ENCODE results near the gene SUMF1. TPM values are rescaled to one million over a fixed set of nuclear protein-coding genes. Genes with fewer than 3 reads are reported as not detected.

The SUMF1 gene
- total and polyA plus RNA-seq, 4 donors = 13.0 to 34.2 (median 23.5) TPM

DNA sequence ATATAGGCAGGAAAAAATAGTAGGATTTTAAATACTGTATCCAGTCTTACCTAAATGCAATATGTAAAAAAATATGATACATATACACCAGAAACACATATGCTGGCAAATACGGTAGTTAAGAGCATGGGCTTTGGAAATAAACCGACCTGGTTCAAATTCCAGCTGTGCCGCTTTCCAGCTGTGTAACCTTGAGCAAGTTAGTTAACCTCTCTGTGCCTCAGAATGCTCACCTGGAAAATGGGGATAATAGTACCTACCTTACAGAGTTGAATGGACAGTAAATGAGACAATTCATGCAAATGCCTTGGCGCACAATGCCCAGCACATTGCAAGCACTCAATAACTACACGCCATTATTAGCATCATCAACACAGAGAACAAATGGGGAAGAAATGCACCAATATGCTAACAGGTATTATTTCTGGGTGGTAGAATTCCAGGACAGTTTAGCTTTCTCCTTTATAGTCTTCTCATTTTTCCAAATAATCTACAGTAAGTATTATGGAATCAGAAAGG lies 50.6 kb downstream of the SUMF1 start:
- Histone ChIP-seq H3K9ac (ENCODE audit: low read depth in 1 of 2, low read length in 2 of 2) (no peak overlapping the region), H3K27me3 (ENCODE audit: control insufficient read depth in 4 of 4, insufficient read depth in 4 of 4, low read length in 3 of 4) (no peaks in the 10 kb centered on the region), H3K36me3 (ENCODE audit: control insufficient read depth in 4 of 4, insufficient read depth in 3 of 4, low read depth in 1 of 4, low read length in 3 of 4) (peaks cover 7 to 10% (median 8%) of the 10 kb centered on the region in 4 donors), H3K27ac (ENCODE audit: low read depth in 1 of 2, low read length in 2 of 2) (no peak overlapping the region), H3K9me3 (ENCODE audit: control insufficient read depth in 4 of 4, low read length in 3 of 4) (no peaks in the 10 kb centered on the region), H3K4me1 (ENCODE audit: control insufficient read depth in 4 of 4, insufficient read depth in 4 of 4, low read length in 3 of 4) (no peaks in the 10 kb centered on the region), H3K4me3 (ENCODE audit: low read depth in 1 of 3, low read length in 3 of 3) (no peak overlapping the region)
- TF ChIP-seq RAD21 (IDR thresholded peaks at IDR 0.05) (no peak), FOXA1 (IDR thresholded peaks at IDR 0.05) (no peak), NR2F2 (IDR thresholded peaks at IDR 0.05) (no peak), JUND (IDR thresholded peaks at IDR 0.05) (no peak), RXRA (IDR thresholded peaks at IDR 0.05) (no peak), FOXA2 (IDR thresholded peaks at IDR 0.05) (no peak), EGR1 (IDR thresholded peaks at IDR 0.05; ENCODE audit: low read depth in 2 of 2) (no peak), YY1 (IDR thresholded peaks at IDR 0.05) (no peak), SP1 (IDR thresholded peaks at IDR 0.05) (no peak), TAF1 (conservative IDR thresholded peaks at IDR 0.05) (no peak), HNF4G (IDR thresholded peaks at IDR 0.05) (no peak)
- TF ChIP-seq, protein P1, sequence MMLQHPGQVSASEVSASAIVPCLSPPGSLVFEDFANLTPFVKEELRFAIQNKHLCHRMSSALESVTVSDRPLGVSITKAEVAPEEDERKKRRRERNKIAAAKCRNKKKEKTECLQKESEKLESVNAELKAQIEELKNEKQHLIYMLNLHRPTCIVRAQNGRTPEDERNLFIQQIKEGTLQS (IDR thresholded peaks at IDR 0.05) = no peak
- TF ChIP-seq, protein P2, sequence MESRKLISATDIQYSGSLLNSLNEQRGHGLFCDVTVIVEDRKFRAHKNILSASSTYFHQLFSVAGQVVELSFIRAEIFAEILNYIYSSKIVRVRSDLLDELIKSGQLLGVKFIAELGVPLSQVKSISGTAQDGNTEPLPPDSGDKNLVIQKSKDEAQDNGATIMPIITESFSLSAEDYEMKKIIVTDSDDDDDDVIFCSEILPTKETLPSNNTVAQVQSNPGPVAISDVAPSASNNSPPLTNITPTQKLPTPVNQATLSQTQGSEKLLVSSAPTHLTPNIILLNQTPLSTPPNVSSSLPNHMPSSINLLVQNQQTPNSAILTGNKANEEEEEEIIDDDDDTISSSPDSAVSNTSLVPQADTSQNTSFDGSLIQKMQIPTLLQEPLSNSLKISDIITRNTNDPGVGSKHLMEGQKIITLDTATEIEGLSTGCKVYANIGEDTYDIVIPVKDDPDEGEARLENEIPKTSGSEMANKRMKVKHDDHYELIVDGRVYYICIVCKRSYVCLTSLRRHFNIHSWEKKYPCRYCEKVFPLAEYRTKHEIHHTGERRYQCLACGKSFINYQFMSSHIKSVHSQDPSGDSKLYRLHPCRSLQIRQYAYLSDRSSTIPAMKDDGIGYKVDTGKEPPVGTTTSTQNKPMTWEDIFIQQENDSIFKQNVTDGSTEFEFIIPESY (IDR thresholded peaks at IDR 0.05) = no peak
- TF ChIP-seq, protein P3, sequence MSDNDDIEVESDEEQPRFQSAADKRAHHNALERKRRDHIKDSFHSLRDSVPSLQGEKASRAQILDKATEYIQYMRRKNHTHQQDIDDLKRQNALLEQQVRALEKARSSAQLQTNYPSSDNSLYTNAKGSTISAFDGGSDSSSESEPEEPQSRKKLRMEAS (IDR thresholded peaks at IDR 0.05) = no peak
- TF ChIP-seq, protein P4, sequence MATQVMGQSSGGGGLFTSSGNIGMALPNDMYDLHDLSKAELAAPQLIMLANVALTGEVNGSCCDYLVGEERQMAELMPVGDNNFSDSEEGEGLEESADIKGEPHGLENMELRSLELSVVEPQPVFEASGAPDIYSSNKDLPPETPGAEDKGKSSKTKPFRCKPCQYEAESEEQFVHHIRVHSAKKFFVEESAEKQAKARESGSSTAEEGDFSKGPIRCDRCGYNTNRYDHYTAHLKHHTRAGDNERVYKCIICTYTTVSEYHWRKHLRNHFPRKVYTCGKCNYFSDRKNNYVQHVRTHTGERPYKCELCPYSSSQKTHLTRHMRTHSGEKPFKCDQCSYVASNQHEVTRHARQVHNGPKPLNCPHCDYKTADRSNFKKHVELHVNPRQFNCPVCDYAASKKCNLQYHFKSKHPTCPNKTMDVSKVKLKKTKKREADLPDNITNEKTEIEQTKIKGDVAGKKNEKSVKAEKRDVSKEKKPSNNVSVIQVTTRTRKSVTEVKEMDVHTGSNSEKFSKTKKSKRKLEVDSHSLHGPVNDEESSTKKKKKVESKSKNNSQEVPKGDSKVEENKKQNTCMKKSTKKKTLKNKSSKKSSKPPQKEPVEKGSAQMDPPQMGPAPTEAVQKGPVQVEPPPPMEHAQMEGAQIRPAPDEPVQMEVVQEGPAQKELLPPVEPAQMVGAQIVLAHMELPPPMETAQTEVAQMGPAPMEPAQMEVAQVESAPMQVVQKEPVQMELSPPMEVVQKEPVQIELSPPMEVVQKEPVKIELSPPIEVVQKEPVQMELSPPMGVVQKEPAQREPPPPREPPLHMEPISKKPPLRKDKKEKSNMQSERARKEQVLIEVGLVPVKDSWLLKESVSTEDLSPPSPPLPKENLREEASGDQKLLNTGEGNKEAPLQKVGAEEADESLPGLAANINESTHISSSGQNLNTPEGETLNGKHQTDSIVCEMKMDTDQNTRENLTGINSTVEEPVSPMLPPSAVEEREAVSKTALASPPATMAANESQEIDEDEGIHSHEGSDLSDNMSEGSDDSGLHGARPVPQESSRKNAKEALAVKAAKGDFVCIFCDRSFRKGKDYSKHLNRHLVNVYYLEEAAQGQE (IDR thresholded peaks at IDR 0.05) = no peak
- 78% methylated on average over 5 of the region's 5 CpGs for WGBS
- no peak for DNase-seq (ENCODE audit: low spot score)

DNA sequence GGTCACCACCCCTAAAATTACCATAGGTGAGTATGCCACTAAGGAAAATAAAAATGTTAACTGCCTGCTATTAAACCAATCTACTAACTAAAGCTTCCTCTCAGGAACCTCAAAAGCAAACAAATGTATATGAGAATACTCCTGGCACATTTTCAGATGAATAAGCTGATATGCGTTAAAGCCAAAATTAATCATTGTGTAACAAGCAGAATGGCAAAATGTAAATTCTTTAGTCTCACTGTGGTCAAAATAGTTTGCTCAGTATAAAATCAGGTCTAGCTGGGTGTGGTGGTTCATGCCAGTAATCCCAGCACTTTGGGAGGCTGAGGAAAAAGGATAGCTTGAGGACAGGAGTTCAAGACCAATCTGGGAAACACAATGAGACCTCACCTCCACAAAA lies 53.6 kb downstream of the SUMF1 start:
- peaks cover 7 to 19% (median 18%) of the 10 kb centered on the region in 4 donors for H3K36me3 ChIP-seq (ENCODE audit: control insufficient read depth in 4 of 4, insufficient read depth in 3 of 4, low read depth in 1 of 4, low read length in 3 of 4)
- TF ChIP-seq, protein P1 (IDR thresholded peaks at IDR 0.05) = no peak
- TF ChIP-seq JUND (IDR thresholded peaks at IDR 0.05) (no peak), YY1 (IDR thresholded peaks at IDR 0.05) (no peak), EGR1 (IDR thresholded peaks at IDR 0.05; ENCODE audit: low read depth in 2 of 2) (no peak), RAD21 (IDR thresholded peaks at IDR 0.05) (no peak), SP1 (IDR thresholded peaks at IDR 0.05) (no peak), HNF4A (conservative IDR thresholded peaks at IDR 0.05) (no peak), FOXA1 (IDR thresholded peaks at IDR 0.05) (no peak)
- TF ChIP-seq, protein P4 (IDR thresholded peaks at IDR 0.05) = no peak
- TF ChIP-seq, protein P3 (IDR thresholded peaks at IDR 0.05) = no peak
- TF ChIP-seq, protein P2 (IDR thresholded peaks at IDR 0.05) = no peak
- TF ChIP-seq, protein P5, sequence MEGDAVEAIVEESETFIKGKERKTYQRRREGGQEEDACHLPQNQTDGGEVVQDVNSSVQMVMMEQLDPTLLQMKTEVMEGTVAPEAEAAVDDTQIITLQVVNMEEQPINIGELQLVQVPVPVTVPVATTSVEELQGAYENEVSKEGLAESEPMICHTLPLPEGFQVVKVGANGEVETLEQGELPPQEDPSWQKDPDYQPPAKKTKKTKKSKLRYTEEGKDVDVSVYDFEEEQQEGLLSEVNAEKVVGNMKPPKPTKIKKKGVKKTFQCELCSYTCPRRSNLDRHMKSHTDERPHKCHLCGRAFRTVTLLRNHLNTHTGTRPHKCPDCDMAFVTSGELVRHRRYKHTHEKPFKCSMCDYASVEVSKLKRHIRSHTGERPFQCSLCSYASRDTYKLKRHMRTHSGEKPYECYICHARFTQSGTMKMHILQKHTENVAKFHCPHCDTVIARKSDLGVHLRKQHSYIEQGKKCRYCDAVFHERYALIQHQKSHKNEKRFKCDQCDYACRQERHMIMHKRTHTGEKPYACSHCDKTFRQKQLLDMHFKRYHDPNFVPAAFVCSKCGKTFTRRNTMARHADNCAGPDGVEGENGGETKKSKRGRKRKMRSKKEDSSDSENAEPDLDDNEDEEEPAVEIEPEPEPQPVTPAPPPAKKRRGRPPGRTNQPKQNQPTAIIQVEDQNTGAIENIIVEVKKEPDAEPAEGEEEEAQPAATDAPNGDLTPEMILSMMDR (IDR thresholded peaks at IDR 0.05; ENCODE audit: low read depth, low read length, missing input control) = no peak

More for the DNA sequence above, 53.6 kb downstream of the SUMF1 start:
- peaks cover 0 to under 1% (median 0%) of the 10 kb centered on the region in 4 donors for H3K4me1 ChIP-seq (ENCODE audit: control insufficient read depth in 4 of 4, insufficient read depth in 4 of 4, low read length in 3 of 4)
- H3K27me3 ChIP-seq (ENCODE audit: control insufficient read depth in 4 of 4, insufficient read depth in 4 of 4, low read length in 3 of 4) = no peaks in the 10 kb centered on the region
- H3K9me3 ChIP-seq (ENCODE audit: control insufficient read depth in 4 of 4, low read length in 3 of 4) = no peaks in the 10 kb centered on the region
- WGBS = 96% methylated on average over 1 of the region's 1 CpG
- no peak overlapping the region for H3K27ac ChIP-seq (ENCODE audit: low read depth in 1 of 2, low read length in 2 of 2)
- no peak overlapping the region for H3K9ac ChIP-seq (ENCODE audit: low read depth in 1 of 2, low read length in 2 of 2)
- DNase-seq (ENCODE audit: low spot score) = no peak
- no peak overlapping the region for H3K4me3 ChIP-seq (ENCODE audit: low read depth in 1 of 3, low read length in 3 of 3)
